ENCODE data around the gene TOMM40L.
A peak's percentile ranks its signal among the peaks of the same experiment; 100 is the strongest.

The TOMM40L gene

GRCh38 chr1:161265305-161265704, 39.4 kb downstream of the TOMM40L start:
- no peak overlapping the region for H3K56ac ChIP-seq (ENCODE audit: low read length)
- no peak overlapping the region for H4K8ac ChIP-seq (ENCODE audit: low read depth, low read length)
- H3K27me3 ChIP-seq (ENCODE audit: insufficient read depth, low read length, poor library complexity): peaks cover 2% of the 10 kb centered on the region
- no peaks in the 10 kb centered on the region for H3K36me3 ChIP-seq (ENCODE audit: control insufficient read depth, insufficient read depth, low read length)
- H3K4me2 ChIP-seq (ENCODE audit: low read length): no peak overlapping the region
- no peak overlapping the region for H2BK15ac ChIP-seq (replicated peaks; ENCODE audit: low read depth)
- H3K4me1 ChIP-seq (ENCODE audit: control insufficient read depth, low read depth, low read length): no peaks in the 10 kb centered on the region
- H3K23ac ChIP-seq (ENCODE audit: low read length): no peak overlapping the region
- H4K5ac ChIP-seq (ENCODE audit: low read length): no peak overlapping the region
- H2BK120ac ChIP-seq (ENCODE audit: low read depth, low read length): no peak overlapping the region
- no peaks in the 10 kb centered on the region for H3K79me2 ChIP-seq (ENCODE audit: control insufficient read depth, insufficient read depth, low read length)
- H3K4me3 ChIP-seq (ENCODE audit: low read length): no peak overlapping the region
- no peak overlapping the region for H3K9ac ChIP-seq (ENCODE audit: low read length)
- no CpG with 5 or more reads among the region's 5 CpGs for WGBS (ENCODE audit: extremely low coverage, insufficient coverage, low lambda C conversion rate)
- H3K27ac ChIP-seq (ENCODE audit: low read depth, low read length): no peak overlapping the region
- no peak overlapping the region for H2BK5ac ChIP-seq (ENCODE audit: low read length)
- no peaks in the 10 kb centered on the region for H3K79me1 ChIP-seq (ENCODE audit: low read length)
- no peak overlapping the region for H3K18ac ChIP-seq (ENCODE audit: low read length)
- H2AK5ac ChIP-seq (ENCODE audit: low read length): no peak overlapping the region
- DNase-seq: peak; percentile 49
- H3K4ac ChIP-seq (ENCODE audit: low read depth, low read length): no peak overlapping the region

- Histone ChIP-seq H3K18ac (ENCODE audit: low read length) (no peak overlapping the region), H3K4me2 (ENCODE audit: low read length) (no peak overlapping the region), H4K8ac (ENCODE audit: low read depth, low read length) (no peak overlapping the region), H4K5ac (ENCODE audit: low read length) (no peak overlapping the region), H2BK15ac (replicated peaks; ENCODE audit: low read depth) (no peak overlapping the region), H2BK120ac (ENCODE audit: low read depth, low read length) (no peak overlapping the region), H2BK5ac (ENCODE audit: low read length) (no peak overlapping the region), H2AK5ac (ENCODE audit: low read length) (no peak overlapping the region), H3K4me1 (ENCODE audit: control insufficient read depth, low read depth, low read length) (no peaks in the 10 kb centered on the region), H3K23ac (ENCODE audit: low read length) (no peak overlapping the region), H3K4ac (ENCODE audit: low read depth, low read length) (no peak overlapping the region), H3K79me2 (ENCODE audit: control insufficient read depth, insufficient read depth, low read length) (no peaks in the 10 kb centered on the region), H3K27ac (ENCODE audit: low read depth, low read length) (no peak overlapping the region), H3K79me1 (ENCODE audit: low read length) (no peaks in the 10 kb centered on the region), H3K27me3 (ENCODE audit: insufficient read depth, low read length, poor library complexity) (no peaks in the 10 kb centered on the region), H3K56ac (ENCODE audit: low read length) (no peak overlapping the region), H3K4me3 (ENCODE audit: low read length) (no peak overlapping the region), H3K9ac (ENCODE audit: low read length) (no peak overlapping the region), H3K36me3 (ENCODE audit: control insufficient read depth, insufficient read depth, low read length) (no peaks in the 10 kb centered on the region)
- no CpG with 5 or more reads among the region's 3 CpGs for WGBS (ENCODE audit: extremely low coverage, insufficient coverage, low lambda C conversion rate)
- no peak for DNase-seq
Observed at GRCh38 chr1:161266202-161266601, 40.3 kb downstream of the TOMM40L start.

GRCh38 chr1:161266836-161267235, 41.0 kb downstream of the TOMM40L start:
- Histone ChIP-seq H2BK5ac (ENCODE audit: low read length) (no peak overlapping the region), H3K79me1 (ENCODE audit: low read length) (no peaks in the 10 kb centered on the region), H3K23ac (ENCODE audit: low read length) (no peak overlapping the region), H3K36me3 (ENCODE audit: control insufficient read depth, insufficient read depth, low read length) (no peaks in the 10 kb centered on the region), H3K79me2 (ENCODE audit: control insufficient read depth, insufficient read depth, low read length) (no peaks in the 10 kb centered on the region), H2BK120ac (ENCODE audit: low read depth, low read length) (no peak overlapping the region), H3K4me1 (ENCODE audit: control insufficient read depth, low read depth, low read length) (no peaks in the 10 kb centered on the region), H3K27ac (ENCODE audit: low read depth, low read length) (no peak overlapping the region), H3K4me2 (ENCODE audit: low read length) (no peak overlapping the region), H3K4ac (ENCODE audit: low read depth, low read length) (no peak overlapping the region), H2AK5ac (ENCODE audit: low read length) (no peak overlapping the region), H2BK15ac (replicated peaks; ENCODE audit: low read depth) (no peak overlapping the region), H3K9ac (ENCODE audit: low read length) (no peak overlapping the region), H3K4me3 (ENCODE audit: low read length) (no peak overlapping the region), H3K18ac (ENCODE audit: low read length) (no peak overlapping the region), H4K8ac (ENCODE audit: low read depth, low read length) (no peak overlapping the region), H4K5ac (ENCODE audit: low read length) (no peak overlapping the region), H3K56ac (ENCODE audit: low read length) (no peak overlapping the region), H3K27me3 (ENCODE audit: insufficient read depth, low read length, poor library complexity) (no peaks in the 10 kb centered on the region)
- no CpG with 5 or more reads among the region's 2 CpGs for WGBS (ENCODE audit: extremely low coverage, insufficient coverage, low lambda C conversion rate)
- DNase-seq: no peak

- Histone ChIP-seq H3K56ac (ENCODE audit: low read length) (no peak overlapping the region), H3K4ac (ENCODE audit: low read depth, low read length) (no peak overlapping the region)
- no CpG with 5 or more reads among the region's 3 CpGs for WGBS (ENCODE audit: extremely low coverage, insufficient coverage, low lambda C conversion rate)
Observed at GRCh38 chr1:161267321-161267720, 41.5 kb downstream of the TOMM40L start.

GRCh38 chr1:161273402-161273801, 47.5 kb downstream of the TOMM40L start:
- H3K27me3 ChIP-seq (ENCODE audit: insufficient read depth, low read length, poor library complexity): no peaks in the 10 kb centered on the region
- no peak overlapping the region for H3K27ac ChIP-seq (ENCODE audit: low read depth, low read length)
- no peaks in the 10 kb centered on the region for H3K79me1 ChIP-seq (ENCODE audit: low read length)
- no peak overlapping the region for H3K4me3 ChIP-seq (ENCODE audit: low read length)
- H4K8ac ChIP-seq (ENCODE audit: low read depth, low read length): no peak overlapping the region
- H3K79me2 ChIP-seq (ENCODE audit: control insufficient read depth, insufficient read depth, low read length): no peaks in the 10 kb centered on the region
- WGBS (ENCODE audit: extremely low coverage, insufficient coverage, low lambda C conversion rate): no CpG with 5 or more reads among the region's 3 CpGs
- no peak overlapping the region for H3K9ac ChIP-seq (ENCODE audit: low read length)
- DNase-seq: no peak
- no peak overlapping the region for H2AK5ac ChIP-seq (ENCODE audit: low read length)
- no peak overlapping the region for H2BK5ac ChIP-seq (ENCODE audit: low read length)
- H3K23ac ChIP-seq (ENCODE audit: low read length): no peak overlapping the region
- no peak overlapping the region for H3K4me2 ChIP-seq (ENCODE audit: low read length)
- H2BK120ac ChIP-seq (ENCODE audit: low read depth, low read length): no peak overlapping the region
- no peak overlapping the region for H3K18ac ChIP-seq (ENCODE audit: low read length)
- no peak overlapping the region for H3K4ac ChIP-seq (ENCODE audit: low read depth, low read length)
- H4K5ac ChIP-seq (ENCODE audit: low read length): no peak overlapping the region
- H3K36me3 ChIP-seq (ENCODE audit: control insufficient read depth, insufficient read depth, low read length): no peaks in the 10 kb centered on the region
- H2BK15ac ChIP-seq (replicated peaks; ENCODE audit: low read depth): no peak overlapping the region
- H3K56ac ChIP-seq (ENCODE audit: low read length): no peak overlapping the region
- H3K4me1 ChIP-seq (ENCODE audit: control insufficient read depth, low read depth, low read length): no peaks in the 10 kb centered on the region

More at GRCh38 chr1:161267321-161267720, 41.5 kb downstream of the TOMM40L start:
- Histone ChIP-seq H2BK15ac (replicated peaks; ENCODE audit: low read depth) (no peak overlapping the region), H3K4me2 (ENCODE audit: low read length) (no peak overlapping the region), H3K36me3 (ENCODE audit: control insufficient read depth, insufficient read depth, low read length) (no peaks in the 10 kb centered on the region), H2BK5ac (ENCODE audit: low read length) (no peak overlapping the region), H4K5ac (ENCODE audit: low read length) (no peak overlapping the region), H3K27ac (ENCODE audit: low read depth, low read length) (no peak overlapping the region), H3K9ac (ENCODE audit: low read length) (no peak overlapping the region), H3K79me1 (ENCODE audit: low read length) (no peaks in the 10 kb centered on the region), H3K4me1 (ENCODE audit: control insufficient read depth, low read depth, low read length) (no peaks in the 10 kb centered on the region), H3K18ac (ENCODE audit: low read length) (no peak overlapping the region), H3K23ac (ENCODE audit: low read length) (no peak overlapping the region), H2AK5ac (ENCODE audit: low read length) (no peak overlapping the region), H4K8ac (ENCODE audit: low read depth, low read length) (no peak overlapping the region), H2BK120ac (ENCODE audit: low read depth, low read length) (no peak overlapping the region), H3K27me3 (ENCODE audit: insufficient read depth, low read length, poor library complexity) (no peaks in the 10 kb centered on the region), H3K4me3 (ENCODE audit: low read length) (no peak overlapping the region), H3K79me2 (ENCODE audit: control insufficient read depth, insufficient read depth, low read length) (no peaks in the 10 kb centered on the region)
- no peak for DNase-seq

- Histone ChIP-seq H3K56ac (ENCODE audit: low read length) (no peak overlapping the region), H2BK15ac (replicated peaks; ENCODE audit: low read depth) (no peak overlapping the region), H3K4me3 (ENCODE audit: low read length) (no peak overlapping the region), H3K4me1 (ENCODE audit: control insufficient read depth, low read depth, low read length) (no peaks in the 10 kb centered on the region), H2AK5ac (ENCODE audit: low read length) (no peak overlapping the region), H3K27ac (ENCODE audit: low read depth, low read length) (no peak overlapping the region), H3K36me3 (ENCODE audit: control insufficient read depth, insufficient read depth, low read length) (no peaks in the 10 kb centered on the region), H3K9ac (ENCODE audit: low read length) (no peak overlapping the region), H3K23ac (ENCODE audit: low read length) (no peak overlapping the region), H3K27me3 (ENCODE audit: insufficient read depth, low read length, poor library complexity) (no peaks in the 10 kb centered on the region), H3K4ac (ENCODE audit: low read depth, low read length) (no peak overlapping the region), H3K18ac (ENCODE audit: low read length) (no peak overlapping the region), H3K79me2 (ENCODE audit: control insufficient read depth, insufficient read depth, low read length) (no peaks in the 10 kb centered on the region), H2BK120ac (ENCODE audit: low read depth, low read length) (no peak overlapping the region), H3K4me2 (ENCODE audit: low read length) (no peak overlapping the region), H3K79me1 (ENCODE audit: low read length) (no peaks in the 10 kb centered on the region), H4K5ac (ENCODE audit: low read length) (no peak overlapping the region), H2BK5ac (ENCODE audit: low read length) (no peak overlapping the region), H4K8ac (ENCODE audit: low read depth, low read length) (no peak overlapping the region)
- no CpG with 5 or more reads among the region's 3 CpGs for WGBS (ENCODE audit: extremely low coverage, insufficient coverage, low lambda C conversion rate)
- DNase-seq: no peak
Observed at GRCh38 chr1:161274874-161275273, 49.0 kb downstream of the TOMM40L start.

Measured in mesendoderm (in vitro differentiated cells).